ENCODE data around the gene DNAAF2.
"Not testable (repeated sequence)": the region's sequence is repeated elsewhere in the genome, so short reads cannot be mapped to it uniquely, and the experiment has no call there.

Gene DNAAF2

GRCh38 chr14:49634547-49635334 is at the start of gene DNAAF2:
DNAAF2 (minus strand) TSS chr14:49635244; CDS start chr14:49635149, 95 bp downstream.
- no peak for DNase-seq (ENCODE audit: low read depth, low spot score)

- no peak for DNase-seq (ENCODE audit: low read depth, low spot score)
Measured at GRCh38 chr14:49679271-49679670, 44.2 kb upstream of the DNAAF2 start.

- DNase-seq (ENCODE audit: low read depth, low spot score) = no peak
Measured at GRCh38 chr14:49677643-49678042, 42.6 kb upstream of the DNAAF2 start.

- no peak for DNase-seq (ENCODE audit: low read depth, low spot score)
Measured at GRCh38 chr14:49673586-49673985, 38.5 kb upstream of the DNAAF2 start.

GRCh38 chr14:49670475-49670874 is 35.4 kb upstream of the DNAAF2 start:
- DNase-seq (ENCODE audit: low read depth, low spot score) = no peak

- no peak for DNase-seq (ENCODE audit: low read depth, low spot score)
Measured at GRCh38 chr14:49659526-49660455, 24.7 kb upstream of the DNAAF2 start.

GRCh38 chr14:49657500-49657899 is 22.5 kb upstream of the DNAAF2 start:
- not testable (repeated sequence) for DNase-seq (ENCODE audit: low read depth, low spot score)

- no peak for DNase-seq (ENCODE audit: low read depth, low spot score)
Measured at GRCh38 chr14:49654511-49654910, 19.5 kb upstream of the DNAAF2 start.

GRCh38 chr14:49653508-49653907 is 18.5 kb upstream of the DNAAF2 start:
- DNase-seq (ENCODE audit: low read depth, low spot score) = no peak

GRCh38 chr14:49642163-49642562 is 7.1 kb upstream of the DNAAF2 start:
- no peak for DNase-seq (ENCODE audit: low read depth, low spot score)

GRCh38 chr14:49641697-49642129 is 6.7 kb upstream of the DNAAF2 start:
- no peak for DNase-seq (ENCODE audit: low read depth, low spot score)

GRCh38 chr14:49640540-49641417 is 5.7 kb upstream of the DNAAF2 start:
- DNase-seq (ENCODE audit: low read depth, low spot score) = no peak

GRCh38 chr14:49637534-49638078 is 2.6 kb upstream of the DNAAF2 start:
- no peak for DNase-seq (ENCODE audit: low read depth, low spot score)

- DNase-seq (ENCODE audit: low read depth, low spot score) = no peak
Measured at GRCh38 chr14:49636866-49637265, 1.8 kb upstream of the DNAAF2 start.

- peak; percentile 91 for DNase-seq (ENCODE audit: low read depth, low spot score)
Measured at GRCh38 chr14:49633640-49634546, 1.2 kb downstream of the DNAAF2 start.

GRCh38 chr14:49623941-49624839 is 10.9 kb downstream of the DNAAF2 start:
- DNase-seq (ENCODE audit: low read depth, low spot score) = no peak

- no peak for DNase-seq (ENCODE audit: low read depth, low spot score)
Measured at GRCh38 chr14:49623387-49623786, 11.7 kb downstream of the DNAAF2 start.

GRCh38 chr14:49622022-49622607 is 12.9 kb downstream of the DNAAF2 start:
- DNase-seq (ENCODE audit: low read depth, low spot score) = no peak
